ACHN (cell line): ENCODE data around the gene ATP6V0A4.

Experiments
- DNase-seq: peaks from one replicate; pipeline ENCODE4 v3.0.0-alpha.2; 2015
- in situ Hi-C: cut with HindIII; loops from 2 replicates; pipeline ENCODE4 v1.10.0; 2017; ENCODE audit warnings: low sequenced_read_pairs, low pct_ligation_motif_present, low pct_unique_long_range_greater_than_20kb

Gene ATP6V0A4

GRCh38 chr7:138797715-138798320 lies at the start of gene ATP6V0A4, which contains the start of gene TMEM213:
TSS of gene ATP6V0A4 (minus strand) at chr7:138798196. CDS start at chr7:138771247, 26,949 bp downstream.
TSS of gene TMEM213 (plus strand) at chr7:138797994. CDS start at chr7:138798105, 111 bp downstream.
- in situ Hi-C loops, result no loop called here
- DNase-seq, result no peak

- in situ Hi-C loops, result no loop called here
- DNase-seq, result no peak
Measured at GRCh38 chr7:138845711-138846110, 47.7 kb upstream of the ATP6V0A4 start.

- DNase-seq, result no peak
- in situ Hi-C loops, result no loop called here
Measured at GRCh38 chr7:138843632-138844580, 45.9 kb upstream of the ATP6V0A4 start.

GRCh38 chr7:138842111-138842510 lies 44.1 kb upstream of the ATP6V0A4 start:
- in situ Hi-C loops, result no loop called here
- peak; percentile 93 for DNase-seq

GRCh38 chr7:138838166-138838565 lies 40.2 kb upstream of the ATP6V0A4 start:
- DNase-seq, result no peak
- in situ Hi-C loops, result no loop called here

GRCh38 chr7:138837627-138838026 lies 39.6 kb upstream of the ATP6V0A4 start:
- no peak for DNase-seq

GRCh38 chr7:138835087-138835486 lies 37.1 kb upstream of the ATP6V0A4 start:
- in situ Hi-C loops, result no loop called here
- no peak for DNase-seq

More at GRCh38 chr7:138837627-138838026, 39.6 kb upstream of the ATP6V0A4 start:
- in situ Hi-C loops, result no loop called here

GRCh38 chr7:138834583-138834982 lies 36.6 kb upstream of the ATP6V0A4 start:
- in situ Hi-C loops, result no loop called here

GRCh38 chr7:138833596-138833995 lies 35.6 kb upstream of the ATP6V0A4 start:
- no peak for DNase-seq
- in situ Hi-C loops, result no loop called here

More at GRCh38 chr7:138834583-138834982, 36.6 kb upstream of the ATP6V0A4 start:
- DNase-seq, result no peak

GRCh38 chr7:138832966-138833365 lies 35.0 kb upstream of the ATP6V0A4 start:
- in situ Hi-C loops, result no loop called here

GRCh38 chr7:138829335-138829734 lies 31.3 kb upstream of the ATP6V0A4 start:
- no peak for DNase-seq
- in situ Hi-C loops, result no loop called here

More at GRCh38 chr7:138832966-138833365, 35.0 kb upstream of the ATP6V0A4 start:
- no peak for DNase-seq

GRCh38 chr7:138828302-138828701 lies 30.3 kb upstream of the ATP6V0A4 start:
- DNase-seq, result no peak
- in situ Hi-C loops, result no loop called here

- no peak for DNase-seq
- in situ Hi-C loops, result no loop called here
Measured at GRCh38 chr7:138825049-138825721, 27.2 kb upstream of the ATP6V0A4 start.

GRCh38 chr7:138822867-138823535 lies 25.0 kb upstream of the ATP6V0A4 start:
- DNase-seq, result no peak
- in situ Hi-C loops, result no loop called here

- DNase-seq, result no peak
- in situ Hi-C loops, result no loop called here
Measured at GRCh38 chr7:138821912-138822311, 23.9 kb upstream of the ATP6V0A4 start.

- in situ Hi-C loops, result no loop called here
- no peak for DNase-seq
Measured at GRCh38 chr7:138819625-138820024, 21.6 kb upstream of the ATP6V0A4 start.

- in situ Hi-C loops, result no loop called here
- DNase-seq, result no peak
Measured at GRCh38 chr7:138816650-138817049, 18.7 kb upstream of the ATP6V0A4 start.

- in situ Hi-C loops, result no loop called here
- no peak for DNase-seq
Measured at GRCh38 chr7:138814816-138815332, 16.9 kb upstream of the ATP6V0A4 start.
